HG03520 (cell line): Measurements from ENCODE around the gene FASTK.
"Not testable (repeated sequence)": the region's sequence is repeated elsewhere in the genome, so short reads cannot be mapped to it uniquely, and the experiment has no call there.

Experiments
- ATAC-seq: cut with Tn5 transposase; IDR thresholded peaks from one replicate; pipeline ENCODE4 v1.9.1; 2021; ENCODE audit warnings: mild to moderate bottlenecking, moderate library complexity; ENCODE audit not compliant: unreplicated experiment

Gene FASTK

DNA sequence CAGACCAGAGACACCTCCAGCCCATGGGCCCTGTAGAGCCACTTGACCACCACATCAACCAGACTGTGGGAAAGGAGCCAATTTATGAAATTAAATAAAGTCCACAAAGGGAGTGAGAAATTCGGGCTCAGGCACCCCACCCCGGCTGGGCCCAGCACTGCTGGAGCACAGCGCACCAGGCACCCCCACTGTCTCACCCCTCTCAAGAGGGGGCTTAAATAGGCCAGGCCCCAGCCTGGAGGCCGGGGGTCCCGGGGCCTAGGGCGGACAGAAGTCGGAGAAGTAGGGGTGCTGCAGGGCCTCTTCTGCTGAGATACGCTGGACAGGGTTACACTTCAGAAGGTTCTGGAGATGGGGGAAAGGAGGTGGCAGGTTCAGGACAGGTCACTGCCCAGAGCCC is 26.9 kb downstream of the FASTK start:
- no peak for ATAC-seq

DNA sequence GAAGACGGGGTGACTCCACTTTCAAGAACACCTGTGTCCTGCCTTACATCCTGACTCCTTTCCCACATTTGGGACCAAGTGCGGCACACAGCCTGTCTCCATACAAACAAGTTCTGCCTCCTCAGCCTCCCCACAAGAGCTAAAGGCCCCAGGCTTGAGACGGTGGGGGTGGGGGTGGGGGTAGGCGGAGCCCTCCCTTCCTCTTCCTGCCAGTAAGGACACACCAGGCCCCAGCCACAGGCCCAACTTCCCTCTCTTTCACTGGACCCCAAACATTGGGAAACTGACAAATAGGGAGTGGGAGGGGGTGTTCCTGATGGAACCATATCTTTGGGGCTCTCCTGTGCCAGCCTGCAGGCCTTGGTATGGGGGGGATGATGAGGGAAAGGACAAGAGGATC is 27.5 kb downstream of the FASTK start:
- ATAC-seq, result no peak

DNA sequence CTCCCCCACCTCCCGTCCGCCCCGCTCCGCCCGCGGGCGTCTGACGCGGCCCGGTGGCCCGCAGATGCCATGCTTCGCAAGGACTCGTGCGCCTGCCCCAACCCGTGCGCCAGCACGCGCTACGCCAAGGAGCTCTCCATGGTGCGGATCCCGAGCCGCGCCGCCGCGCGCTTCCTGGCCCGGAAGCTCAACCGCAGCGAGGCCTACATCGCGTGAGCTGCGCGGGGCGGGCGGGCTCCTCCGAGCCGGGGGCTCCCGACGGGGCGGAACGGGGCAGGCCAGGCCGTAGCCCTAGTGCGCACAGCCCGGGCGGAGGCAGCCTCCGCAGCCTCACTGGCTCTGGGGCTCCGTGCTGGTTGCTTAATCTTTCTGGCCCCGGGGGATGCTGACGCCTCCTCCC is 29.5 kb downstream of the FASTK start:
- ATAC-seq, result no peak

DNA sequence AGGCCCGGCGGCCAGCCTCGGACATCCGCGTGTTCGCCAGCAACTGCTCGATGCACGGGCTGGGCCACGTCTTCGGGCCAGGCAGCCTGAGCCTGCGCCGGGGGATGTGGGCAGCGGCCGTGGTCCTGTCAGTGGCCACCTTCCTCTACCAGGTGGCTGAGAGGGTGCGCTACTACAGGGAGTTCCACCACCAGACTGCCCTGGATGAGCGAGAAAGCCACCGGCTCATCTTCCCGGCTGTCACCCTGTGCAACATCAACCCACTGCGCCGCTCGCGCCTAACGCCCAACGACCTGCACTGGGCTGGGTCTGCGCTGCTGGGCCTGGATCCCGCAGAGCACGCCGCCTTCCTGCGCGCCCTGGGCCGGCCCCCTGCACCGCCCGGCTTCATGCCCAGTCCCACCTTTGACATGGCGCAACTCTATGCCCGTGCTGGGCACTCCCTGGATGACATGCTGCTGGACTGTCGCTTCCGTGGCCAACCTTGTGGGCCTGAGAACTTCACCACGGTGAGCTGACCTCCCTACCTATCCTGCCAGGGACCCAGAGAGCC is 31.6 kb downstream of the FASTK start:
- ATAC-seq, result no peak

DNA sequence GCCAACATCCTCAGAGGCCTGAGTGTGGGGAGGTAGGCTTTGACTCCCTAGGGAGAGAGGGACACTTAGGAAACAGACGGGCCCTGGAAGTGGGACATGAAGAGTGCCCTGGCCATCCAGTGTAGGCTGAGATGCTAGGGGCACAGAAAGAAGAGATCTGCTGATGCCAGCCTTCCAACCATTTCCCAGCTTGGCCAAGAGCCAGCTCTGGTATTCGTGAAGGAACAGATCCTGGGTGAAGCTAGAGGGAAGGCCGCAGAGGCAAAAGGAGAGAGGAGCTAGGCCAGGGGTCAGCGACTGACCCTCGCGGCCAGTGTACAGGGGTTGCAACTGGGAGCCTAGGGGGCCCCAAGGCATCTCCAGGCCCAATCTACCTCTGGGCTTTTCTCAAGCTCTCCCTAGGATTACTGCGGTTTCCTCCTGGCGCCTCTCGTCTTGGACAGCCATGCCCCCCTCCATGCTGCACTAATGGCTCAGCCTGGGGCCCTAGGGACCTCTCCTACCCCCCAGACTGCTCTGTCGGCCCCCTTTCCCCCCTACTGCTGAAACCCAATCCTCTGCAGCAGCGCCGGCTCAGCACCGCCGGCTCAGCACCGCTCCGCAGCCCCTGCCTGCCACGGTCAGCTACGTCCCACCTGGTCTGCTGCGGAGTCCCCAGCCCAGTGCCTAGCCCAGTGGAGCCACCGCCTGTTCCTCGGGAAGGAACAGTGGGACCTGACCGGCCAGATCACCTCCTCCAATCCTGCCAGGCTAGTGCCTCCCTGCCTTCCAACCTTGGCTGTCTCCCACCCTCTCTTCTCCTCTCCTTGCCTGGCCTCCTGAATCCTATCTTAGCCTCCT is 32.4 kb downstream of the FASTK start, which contains the start of gene ASIC3:
Gene ASIC3 (plus strand): TSS at position 556 of the 840 bp plus-strand sequence. CDS start 355 bp downstream, outside the sequence.
- no peak for ATAC-seq

DNA sequence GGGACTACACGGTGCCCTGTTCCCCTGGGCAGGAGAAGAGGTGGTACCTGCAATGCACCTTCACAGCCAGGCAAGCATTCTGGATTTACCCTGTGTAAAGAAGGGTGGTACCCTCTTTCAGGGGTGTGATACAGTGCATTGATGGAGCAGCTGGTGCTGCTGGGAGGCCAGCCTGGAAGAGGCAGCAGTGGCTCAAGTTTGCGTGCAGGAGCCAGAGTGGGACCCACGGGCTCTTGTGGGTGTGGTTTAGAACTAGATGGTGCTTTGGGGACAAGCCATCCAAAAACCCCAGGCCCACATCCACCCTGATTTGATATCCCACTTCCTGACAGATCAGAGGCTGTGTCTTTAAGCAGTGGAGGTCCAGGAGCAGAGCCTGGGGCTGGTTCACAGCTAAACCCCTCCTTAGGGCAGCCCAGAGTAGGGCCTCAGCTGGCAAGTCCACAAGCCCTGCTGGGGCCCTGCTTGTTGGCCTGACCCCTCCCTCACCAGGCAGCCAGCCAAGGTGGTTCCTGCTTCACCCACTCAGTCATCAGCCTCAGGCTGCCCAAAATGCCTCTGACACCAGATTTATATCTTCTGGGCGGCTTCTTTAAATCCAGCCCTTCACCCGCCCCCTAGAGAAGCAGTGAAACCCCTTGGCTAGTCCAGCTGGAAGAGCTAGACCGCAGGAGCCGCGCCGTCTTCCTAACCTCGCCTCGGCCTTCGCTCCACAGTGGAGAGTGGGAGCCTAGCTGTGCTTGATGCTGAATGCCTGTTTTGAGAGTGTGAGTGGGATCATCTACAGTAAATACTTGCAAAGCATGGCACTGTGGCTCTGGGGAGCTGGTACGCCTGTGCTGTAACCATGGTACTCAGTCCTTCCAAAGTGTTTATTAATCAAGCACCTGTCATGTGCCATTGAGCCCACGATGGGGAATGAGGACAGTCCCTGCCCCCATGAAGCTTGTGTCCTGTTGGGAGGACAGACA is 33.7 kb downstream of the FASTK start:
- ATAC-seq, result no peak

DNA sequence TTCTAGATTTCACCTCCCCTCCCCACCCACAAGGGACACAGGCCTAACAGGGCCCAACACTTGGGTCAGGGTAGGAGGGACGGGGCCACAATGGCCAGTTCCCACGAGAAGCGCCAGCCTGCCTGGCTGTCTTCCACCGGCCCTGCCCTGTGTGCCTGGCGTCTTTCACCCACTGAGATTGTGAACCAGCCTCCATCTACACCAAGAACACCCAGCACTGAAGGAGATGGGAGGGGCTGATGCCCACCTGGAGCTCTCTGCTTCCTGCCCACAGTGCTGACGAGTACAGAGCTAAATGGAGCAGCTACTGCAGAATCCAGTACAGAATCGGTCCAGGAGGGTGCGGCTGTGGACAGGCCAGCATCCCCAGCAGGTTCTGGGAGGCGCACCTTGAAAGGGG is 34.6 kb downstream of the FASTK start:
- no peak for ATAC-seq

DNA sequence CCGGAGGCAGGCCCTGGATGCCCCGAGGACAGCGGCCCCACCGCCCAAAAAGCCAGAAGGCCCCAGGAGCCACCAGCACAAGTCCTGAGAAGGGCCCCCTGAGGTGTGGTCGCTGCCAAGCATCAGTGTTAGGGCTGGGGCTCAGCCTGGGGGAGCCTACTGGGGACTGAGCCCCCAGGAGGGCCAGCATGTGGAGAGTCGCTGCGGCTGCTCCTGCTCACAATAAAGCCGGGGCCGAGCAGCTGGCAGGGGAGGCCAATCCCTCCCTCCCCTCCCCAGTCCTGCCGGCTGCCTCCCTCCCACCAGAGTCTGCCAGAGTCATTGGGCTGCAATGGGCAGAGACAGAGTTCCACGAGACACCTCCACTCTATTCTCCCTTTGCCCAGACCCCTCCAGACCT is 35.3 kb downstream of the FASTK start:
- ATAC-seq, result no peak

DNA sequence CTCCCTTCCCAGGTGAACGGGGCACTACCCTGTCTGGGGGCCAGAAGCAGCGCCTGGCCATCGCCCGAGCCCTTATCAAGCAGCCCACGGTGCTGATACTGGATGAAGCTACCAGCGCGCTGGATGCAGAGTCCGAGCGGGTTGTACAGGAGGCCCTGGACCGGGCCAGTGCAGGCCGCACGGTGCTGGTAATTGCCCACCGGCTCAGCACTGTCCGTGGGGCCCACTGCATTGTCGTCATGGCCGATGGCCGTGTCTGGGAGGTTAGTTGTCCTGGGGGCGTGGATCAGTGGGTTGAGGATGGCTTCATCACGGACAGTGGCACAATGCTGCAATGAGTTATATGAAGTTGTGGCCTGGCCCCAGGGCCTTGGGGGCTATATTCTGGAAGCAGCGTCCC is 36.6 kb downstream of the FASTK start:
- no peak for ATAC-seq

DNA sequence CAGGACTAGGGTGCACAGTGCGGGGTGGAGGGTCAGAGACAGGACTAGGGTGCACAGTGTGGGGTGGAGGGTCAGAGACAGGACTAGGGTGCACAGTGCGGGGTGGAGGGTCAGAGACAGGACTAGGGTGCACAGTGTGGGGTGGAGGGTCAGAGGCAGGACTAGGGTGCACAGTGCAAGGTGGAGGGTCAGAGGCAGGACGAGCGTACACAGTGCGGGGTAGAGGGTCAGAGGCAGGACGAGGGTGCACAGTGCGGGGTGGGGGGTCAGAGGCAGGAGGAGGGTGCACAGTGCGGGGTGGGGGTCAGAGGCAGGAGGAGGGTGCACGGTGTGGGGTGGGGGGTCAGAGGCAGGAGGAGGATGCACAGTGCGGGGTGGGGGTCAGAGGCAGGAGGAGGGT is 37.2 kb downstream of the FASTK start:
- ATAC-seq, result not testable (repeated sequence)

DNA sequence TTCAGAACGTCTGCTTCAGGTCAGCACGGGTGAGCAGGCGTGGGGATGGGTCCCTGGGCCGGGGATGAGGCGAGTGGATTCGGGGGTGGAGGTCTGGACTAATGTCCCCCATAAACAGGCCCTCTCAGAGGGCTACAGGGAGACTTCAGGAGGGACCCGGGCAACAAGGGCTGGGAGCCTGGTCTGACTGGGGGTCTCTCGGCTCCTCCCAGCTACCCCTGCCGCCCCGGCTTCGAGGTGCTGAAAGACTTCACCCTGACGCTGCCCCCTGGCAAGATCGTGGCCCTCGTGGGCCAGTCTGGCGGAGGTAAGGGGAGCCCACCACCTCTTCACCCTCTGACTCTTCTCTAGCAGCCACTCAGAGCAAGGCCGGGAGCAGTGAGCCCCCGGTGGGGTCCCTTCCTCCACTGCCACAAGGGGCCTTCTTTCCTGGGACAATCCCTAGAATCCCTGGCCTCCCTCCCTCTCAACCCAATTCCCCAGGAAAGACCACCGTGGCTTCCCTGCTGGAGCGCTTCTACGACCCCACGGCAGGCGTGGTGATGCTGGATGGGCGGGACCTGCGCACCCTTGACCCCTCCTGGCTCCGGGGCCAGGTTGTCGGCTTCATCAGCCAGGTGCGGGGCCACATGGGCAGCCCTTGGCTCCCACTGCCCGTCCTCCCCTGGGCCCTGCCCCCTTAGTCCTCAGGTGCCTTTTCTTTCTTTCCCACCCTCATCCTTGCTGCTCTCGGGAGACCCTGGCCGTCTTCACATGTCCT is 39.8 kb downstream of the FASTK start:
- no peak for ATAC-seq

DNA sequence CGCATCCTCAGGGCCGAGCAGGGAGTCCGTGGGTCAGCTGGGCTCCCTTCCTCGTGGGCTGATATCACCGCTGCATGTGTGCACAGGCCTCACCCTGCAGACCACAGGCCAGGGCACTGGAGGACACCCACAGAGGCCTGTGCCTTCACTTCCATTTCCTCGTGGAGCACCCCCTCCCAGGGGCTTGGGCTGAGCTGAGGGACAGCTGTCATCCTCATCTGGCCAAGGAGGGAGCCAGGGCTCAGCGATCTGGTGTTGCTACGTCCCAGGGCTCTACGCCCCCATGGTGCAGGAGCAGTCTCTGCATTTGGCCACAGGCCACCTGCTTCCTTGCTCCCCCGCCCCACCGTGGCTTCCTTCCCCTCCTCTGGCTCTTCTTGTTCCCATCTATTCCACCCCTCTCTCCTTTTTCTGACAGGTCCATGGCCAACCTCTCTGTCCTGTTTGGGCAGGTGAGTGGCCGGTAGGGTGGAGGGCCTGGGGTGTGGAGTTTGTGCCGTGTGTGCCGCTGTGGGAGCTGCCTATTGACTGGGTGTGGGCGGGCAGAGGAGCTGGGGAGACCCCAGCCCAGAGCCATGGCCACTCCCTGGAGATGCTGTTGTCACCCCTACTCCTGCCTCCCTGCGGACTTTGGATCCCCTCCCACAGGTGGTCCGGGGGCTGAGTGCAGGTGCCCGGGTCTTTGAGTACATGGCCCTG is 40.6 kb downstream of the FASTK start:
- no peak for ATAC-seq

DNA sequence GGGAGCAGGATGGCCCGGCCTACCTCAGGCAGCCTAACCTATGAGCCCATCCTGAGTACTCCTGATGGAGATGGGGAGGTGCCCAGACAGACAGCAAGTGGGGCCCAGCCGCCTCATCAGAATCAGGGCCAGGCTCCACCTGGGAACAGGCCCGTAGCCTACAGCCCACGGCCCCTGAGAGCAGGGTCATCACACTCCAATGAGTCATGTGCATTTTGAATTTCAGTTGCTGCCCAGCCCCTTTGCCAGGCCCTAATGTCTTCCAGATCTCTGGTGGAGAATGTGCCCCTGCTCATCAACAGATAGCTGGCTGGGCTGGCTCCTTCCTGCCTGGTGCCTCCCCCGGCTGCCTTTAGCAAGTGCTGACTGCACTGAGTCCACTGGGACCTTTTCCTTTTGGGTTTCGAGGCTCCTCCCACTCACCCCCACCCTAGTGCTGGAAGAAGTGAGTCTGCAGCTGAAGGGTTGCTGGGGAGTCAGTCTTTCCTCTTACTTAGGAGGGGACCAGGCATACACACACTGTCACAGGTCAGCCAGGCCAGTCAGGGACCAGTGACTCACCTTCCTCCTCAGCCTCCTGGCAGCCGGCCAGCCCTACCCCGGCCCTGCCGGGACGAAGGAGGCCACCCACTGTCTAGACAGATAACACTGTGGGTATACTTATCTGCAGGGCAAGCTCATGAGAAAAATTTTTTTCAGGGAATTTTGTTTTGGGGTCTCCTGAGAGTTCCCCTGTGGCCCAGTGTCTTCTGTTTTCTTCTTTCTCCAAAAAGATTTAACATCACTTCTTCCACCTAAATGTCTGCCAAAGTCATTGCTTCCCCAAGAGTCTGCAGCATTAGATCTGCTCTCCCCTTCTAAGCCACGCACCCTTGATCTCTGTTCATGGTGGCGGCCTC is 41.4 kb downstream of the FASTK start:
- ATAC-seq, result no peak

DNA sequence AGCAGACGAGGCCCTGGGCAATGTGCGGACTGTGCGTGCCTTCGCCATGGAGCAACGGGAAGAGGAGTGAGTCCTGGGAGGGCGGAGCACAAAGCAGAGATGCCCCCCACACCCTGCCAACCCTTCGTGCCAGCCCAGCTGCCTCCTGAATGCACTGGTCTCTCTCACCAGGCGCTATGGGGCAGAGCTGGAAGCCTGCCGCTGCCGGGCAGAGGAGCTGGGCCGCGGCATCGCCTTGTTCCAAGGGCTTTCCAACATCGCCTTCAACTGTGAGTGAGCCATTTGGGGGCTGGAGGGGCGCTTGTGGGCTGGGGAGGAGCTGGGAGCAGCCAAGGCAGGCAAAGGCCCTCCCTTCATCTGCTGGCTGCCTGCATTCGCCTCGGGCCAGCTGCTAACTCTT is 44.7 kb downstream of the FASTK start:
- no peak for ATAC-seq

DNA sequence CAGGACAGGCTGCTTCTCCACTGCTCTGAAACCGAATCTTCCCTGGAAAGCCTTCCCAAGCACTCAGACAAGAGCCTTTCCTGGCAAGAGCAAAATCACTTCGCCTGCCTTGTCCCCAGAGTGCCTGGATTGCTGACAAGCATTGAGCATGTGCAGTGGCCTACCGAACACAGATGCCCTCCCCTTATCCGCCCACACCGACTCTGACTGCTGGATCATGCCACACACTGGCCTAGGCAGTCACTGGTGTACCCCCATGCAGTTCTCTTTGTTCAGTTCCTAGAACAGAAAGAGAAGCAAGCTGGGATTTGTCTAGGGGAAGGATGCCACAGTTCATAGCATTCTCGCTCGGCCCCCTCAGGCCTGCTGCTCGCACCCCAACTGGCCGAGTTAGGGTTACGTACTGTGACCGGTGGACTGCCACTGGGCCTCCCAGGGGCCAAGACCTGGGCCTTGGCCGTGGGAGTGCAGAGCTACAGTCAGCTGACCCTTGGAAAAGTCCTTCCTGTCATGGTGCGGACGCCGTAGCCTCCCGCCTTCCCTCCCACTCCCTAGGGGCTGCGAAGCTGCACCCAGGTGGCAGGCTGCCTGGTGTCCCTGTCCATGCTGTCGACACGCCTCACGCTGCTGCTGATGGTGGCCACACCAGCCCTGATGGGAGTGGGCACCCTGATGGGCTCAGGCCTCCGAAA is 45.4 kb downstream of the FASTK start:
- no peak for ATAC-seq

DNA sequence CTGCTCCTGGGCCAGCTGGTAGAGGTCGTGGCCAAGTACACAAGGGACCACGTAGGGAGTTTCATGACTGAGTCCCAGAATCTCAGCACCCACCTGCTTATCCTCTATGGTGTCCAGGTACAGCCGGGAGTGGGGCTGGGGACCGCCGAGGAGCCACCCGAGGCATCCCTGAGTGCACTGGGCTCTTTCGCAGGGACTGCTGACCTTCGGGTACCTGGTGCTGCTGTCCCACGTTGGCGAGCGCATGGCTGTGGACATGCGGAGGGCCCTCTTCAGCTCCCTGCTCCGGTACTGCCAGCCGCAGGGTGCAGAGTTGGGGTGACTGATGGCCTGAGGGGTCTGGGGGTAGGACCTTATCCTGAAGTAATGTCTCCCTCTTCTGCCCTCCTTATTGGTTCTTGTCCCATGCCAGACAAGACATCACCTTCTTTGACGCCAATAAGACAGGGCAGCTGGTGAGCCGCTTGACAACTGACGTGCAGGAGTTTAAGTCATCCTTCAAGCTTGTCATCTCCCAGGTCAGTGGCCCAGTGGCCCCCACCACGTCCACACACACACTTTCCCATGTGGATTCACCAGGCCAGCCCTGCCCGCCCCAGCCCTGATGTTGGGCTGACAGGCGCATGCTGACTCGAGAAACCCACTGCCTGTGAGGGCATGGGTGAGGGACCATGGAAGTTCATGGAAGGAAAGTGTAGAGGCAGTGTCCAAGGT is 46.1 kb downstream of the FASTK start:
- no peak for ATAC-seq

DNA sequence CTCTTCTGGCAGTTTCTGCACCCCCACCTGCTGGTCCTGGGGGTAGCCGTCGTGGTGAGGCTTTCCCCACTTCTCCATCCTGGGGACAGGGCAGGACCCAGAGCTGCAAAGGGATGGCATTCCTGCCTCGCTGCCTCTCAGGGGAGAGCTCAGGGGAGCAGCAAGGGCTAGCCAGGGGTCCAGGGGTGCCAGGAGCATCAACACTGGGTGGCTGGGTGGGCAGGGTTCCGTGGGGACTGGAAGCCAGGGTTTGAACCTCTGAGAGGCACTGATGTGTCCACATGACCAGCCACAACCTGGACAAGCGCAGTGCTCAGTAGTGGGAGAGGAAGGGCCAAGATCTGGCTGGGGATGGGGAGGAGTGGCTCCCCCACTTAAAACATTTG is 46.8 kb downstream of the FASTK start:
- no peak for ATAC-seq
